ENCODE results near the gene SLC9A3. TPM values are rescaled to one million over a fixed set of nuclear protein-coding genes. Genes with fewer than 3 reads are reported as not detected.

The SLC9A3 gene
- total and polyA plus RNA-seq, 2 of the 13 experiments (the other 11 are each of a cell fraction or from before 2014, with no cell fraction given): 1.5 to 1.8 TPM

- Histone ChIP-seq H3K36me3 (replicated peaks in 1 of 2; ENCODE audit: control insufficient read depth in 1 of 2, insufficient read depth in 2 of 2, low read length in 2 of 2) (no peaks in the 10 kb centered on the region), H3K27ac (ENCODE audit: extremely low read length, insufficient read depth, low read length) (no peak overlapping the region), H2AFZ (ENCODE audit: low read length) (no peak overlapping the region), H3K4me3 (replicated peaks in 1 of 3; ENCODE audit: insufficient read depth in 1 of 3, low read depth in 2 of 3, low read length in 3 of 3) (no peak overlapping the region), H3K9me3 (ENCODE audit: low read length) (no peaks in the 10 kb centered on the region), H4K20me1 (ENCODE audit: insufficient read depth, low read length) (no peaks in the 10 kb centered on the region), H3K4me1 (ENCODE audit: insufficient read depth, low read length) (peaks cover 17% of the 10 kb centered on the region; the same call in 1 of the 2 replicates), H3K27me3 (ENCODE audit: control insufficient read depth in 1 of 2, insufficient read depth in 2 of 2, low read length in 2 of 2) (peaks cover 0 to 54% of the 10 kb centered on the region in 2 experiments; a peak in 4 of 5 replicates), H3K9ac (ENCODE audit: insufficient read depth, low read depth, low read length) (no peak overlapping the region), H3K79me2 (ENCODE audit: insufficient read depth, low read length) (no peaks in the 10 kb centered on the region), H3K4me2 (ENCODE audit: low read depth, low read length) (no peak overlapping the region)
- intact Hi-C loops (cut with micrococcal nuclease; ENCODE audit: unreplicated experiment) (no loop called here), in situ Hi-C loops (cut with HindIII; ENCODE audit: extremely low pct_ligation_motif_present, low pct_unique_long_range_greater_than_20kb) (no loop called here)
- ATAC-seq: peak; percentile 25; the same call in 2 of the 3 replicates
- CTCF ChIA-PET (ENCODE audit: low intra/inter-chr PET ratio, low total read pairs): no interaction called here
- WGBS (ENCODE audit: low lambda C conversion rate): 55% methylated on average over 5 of the region's 16 CpGs
- no peak for FAIRE-seq
- BruUV-seq (replicated peaks): no TSS peak
- DNase-seq (ENCODE audit: low spot score): no peak
- TF ChIP-seq TFDP1 (CRISPR knock-in tag; IDR thresholded peaks at IDR 0.05; ENCODE audit: borderline replicate concordance) (no peak), GMEB1 (CRISPR knock-in tag; IDR thresholded peaks at IDR 0.05; ENCODE audit: borderline replicate concordance) (no peak), ZC3H13 (CRISPR knock-in tag; IDR thresholded peaks at IDR 0.05) (no peak), NFRKB (IDR thresholded peaks at IDR 0.05) (no peak), FOXA1 (IDR thresholded peaks at IDR 0.05) (no peak), FOXA1 (CRISPR knock-in tag; IDR thresholded peaks at IDR 0.05) (no peak), RFX1 (IDR thresholded peaks at IDR 0.05) (no peak), TAF1 (CRISPR knock-in tag; IDR thresholded peaks at IDR 0.05) (no peak), CEBPB (IDR thresholded peaks at IDR 0.05; ENCODE audit: borderline replicate concordance, low read depth, low read length) (no peak), ZNF670 (CRISPR knock-in tag; IDR thresholded peaks at IDR 0.05; ENCODE audit: borderline replicate concordance) (no peak), DNMT3B (CRISPR knock-in tag; conservative IDR thresholded peaks at IDR 0.05) (no peak), GTF2F1 (IDR thresholded peaks at IDR 0.05; ENCODE audit: low read length) (no peak)
- POLR2A ChIA-PET: interaction anchor here (0.7 kb wide), 1 partner anchor 968 kb away, joined by 3 read pairs; no protein-coding TSS in a partner anchor
These were observed 2.1 kb downstream of the SLC9A3 start for GRCh38 chr5:522116-522515.

Data from HepG2 (cell line).